Adrenal gland (tissue), 12 donors: ENCODE measurements around the gene RPS6KA1. TPM values are rescaled to one million over a fixed set of nuclear protein-coding genes. Genes with fewer than 3 reads are reported as not detected.

ENCODE experiments used
- DNase-seq, 7 donors: peaks; one replicate each; pipeline ENCODE4 v3.0.0-alpha.2; 2019 to 2020
- H3K27ac ChIP-seq, 5 donors: fragments of 200-600 bp; sonication (generic) in 4 of 5; 1 replicate in 3 of 5; 2 replicates in 2 of 5; pipeline versions ENCODE4 v1.5.1 to v1.8.0; 2016 to 2020; ENCODE audit warnings: mild to moderate bottlenecking in 1 of 5
- H3K27me3 ChIP-seq: fragments of 200-600 bp; 2 replicates; pipeline ENCODE4 v1.8.0; 2021
- H3K36me3 ChIP-seq, 2 donors: fragments of 200-600 bp; replicated peaks in 1 of 2; 1 replicate in 1 of 2; 2 replicates in 1 of 2; pipeline versions ENCODE4 v1.5.1 to v1.8.0; 2018 to 2022
- H3K4me1 ChIP-seq, 2 donors: fragments of 200-600 bp; replicated peaks in 1 of 2; 1 replicate in 1 of 2; 2 replicates in 1 of 2; pipeline versions ENCODE4 v1.5.1 to v1.8.0; 2018 to 2021
- H3K4me3 ChIP-seq, 4 donors: fragments of 200-600 bp; sonication (generic) in 3 of 4; one replicate each; pipeline ENCODE4 v1.5.1; 2016 to 2018
- H3K9me3 ChIP-seq, 3 donors: fragments of 200-600 bp; sonication (generic) in 1 of 3; replicated peaks in 1 of 3; 1 replicate in 2 of 3; 2 replicates in 1 of 3; pipeline versions ENCODE4 v1.5.1 to v1.8.0; 2016 to 2021
- POLR2A ChIP-seq, 2 donors: fragments of 450-650 bp; IDR thresholded peaks; one replicate each; pipeline ENCODE4 v1.6.1; 2017; ENCODE audit warnings: antibody characterized with exemption in 2 of 2, mild to moderate bottlenecking in 2 of 2, moderate library complexity in 1 of 2
- WGBS, 4 donors: extraction: QIAGEN DNeasy Blood & Tissue Kit in 2 of 4; methylation state at CpG; one replicate each; pipeline versions ENCODE4 v1.1.5 to v1.1.7; 2013 to 2017; 5-methylcytosine and 5-hydroxymethylcytosine counted together
- intact Hi-C, 2 donors: fragments of 100-400 bp; cut with DNase I; formaldehyde crosslinking; loops; one replicate each; pipeline versions ENCODE4 v1.14.1 to v1.15.0; 2022 to 2023
- polyA plus RNA-seq, 3 donors: library from polyadenylated mRNA; stranded (reverse); fragments of 200-250 nt in 2 of 3; fragments of 350-450 nt in 1 of 3; fragmentation: Illumina TruSeq in 1 of 3; extraction: RNeasy Lipid Tissue Mini Kit (QIAGEN cat#74804) in 1 of 3; gene quantifications; one replicate each; pipeline ENCODE4 v1.2.3, GENCODE V29; 2013 to 2014
- total RNA-seq, 9 donors: library from RNA; depleted of rRNA in 4 of 9; stranded (reverse); fragments of >200 nt in 4 of 9; fragments of 120-200 nt in 1 of 9; fragmentation: NEBNext Ultra II Directional in 1 of 9; extraction: Animal tissue kit (Norgen Biotek cat#: 25700) in 1 of 9; gene quantifications; one replicate each; pipeline versions ENCODE4 v1.1.0 to v1.2.4, GENCODE V29; 2013 to 2023
- TF ChIP-seq, protein P1 (sequence below), 6 experiments: fragments of 450-650 bp in 4 of 6; fragments of 200-600 bp in 2 of 6; sonication (generic) in 1 of 6; IDR thresholded peaks; 1 replicate in 5 of 6; 2 replicates in 1 of 6; pipeline versions ENCODE4 v1.5.1 to v1.8.0; 2016 to 2021; ENCODE audit warnings: antibody characterized with exemption in 6 of 6, mild to moderate bottlenecking in 2 of 6, moderate library complexity in 1 of 6
- donor health status: healthy with polysubstance abuse.
- donor health status: Bipolar disorder and iron deficiency.
- donor health status: DM: yes; HTN: yes; CAD: no.
- donor health status: DM: no; HTN: no; CAD: no.
- donor health status: DM: no; HTN: no; CAD: no.
- donor health status: DM: yes; HTN: yes; CAD: no.

The RPS6KA1 gene
- total and polyA plus RNA-seq, 12 donors = 17.1 to 51.5 (median 40.1) TPM

DNA sequence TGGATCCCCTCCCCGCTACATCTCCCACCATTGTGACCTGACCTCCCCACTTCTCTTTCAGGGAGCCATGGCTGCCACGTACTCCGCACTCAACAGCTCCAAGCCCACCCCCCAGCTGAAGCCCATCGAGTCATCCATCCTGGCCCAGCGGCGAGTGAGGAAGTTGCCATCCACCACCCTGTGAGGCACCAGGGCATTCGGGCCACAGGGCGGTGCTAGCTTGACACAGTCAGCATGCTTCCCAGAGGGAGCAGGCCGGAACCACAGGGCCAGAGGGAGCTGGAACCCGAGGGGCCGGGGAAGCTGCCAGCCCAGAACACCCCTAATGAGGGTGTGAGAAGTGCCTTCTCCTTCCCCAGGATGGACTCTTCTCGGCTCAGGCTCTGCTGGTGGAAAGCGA, 44.5 kb downstream of the RPS6KA1 start:
- Histone ChIP-seq H3K27me3 (no peaks in the 10 kb centered on the region), H3K36me3 (peaks cover 0 to 18% of the 10 kb centered on the region in 2 donors), H3K4me1 (peaks cover 5 to 11% of the 10 kb centered on the region in 2 donors), H3K27ac (peak overlapping the region in 1 of 5 donors; percentile 19), H3K4me3 (no peak overlapping the region), H3K9me3 (no peaks in the 10 kb centered on the region)
- 81 to 92% (median 84%) methylated on average over 11 to 13 of the region's 13 CpGs for WGBS, 4 donors
- no peak for DNase-seq
- TF ChIP-seq POLR2A (IDR thresholded peaks at IDR 0.05) = no peak
- TF ChIP-seq, protein P1, sequence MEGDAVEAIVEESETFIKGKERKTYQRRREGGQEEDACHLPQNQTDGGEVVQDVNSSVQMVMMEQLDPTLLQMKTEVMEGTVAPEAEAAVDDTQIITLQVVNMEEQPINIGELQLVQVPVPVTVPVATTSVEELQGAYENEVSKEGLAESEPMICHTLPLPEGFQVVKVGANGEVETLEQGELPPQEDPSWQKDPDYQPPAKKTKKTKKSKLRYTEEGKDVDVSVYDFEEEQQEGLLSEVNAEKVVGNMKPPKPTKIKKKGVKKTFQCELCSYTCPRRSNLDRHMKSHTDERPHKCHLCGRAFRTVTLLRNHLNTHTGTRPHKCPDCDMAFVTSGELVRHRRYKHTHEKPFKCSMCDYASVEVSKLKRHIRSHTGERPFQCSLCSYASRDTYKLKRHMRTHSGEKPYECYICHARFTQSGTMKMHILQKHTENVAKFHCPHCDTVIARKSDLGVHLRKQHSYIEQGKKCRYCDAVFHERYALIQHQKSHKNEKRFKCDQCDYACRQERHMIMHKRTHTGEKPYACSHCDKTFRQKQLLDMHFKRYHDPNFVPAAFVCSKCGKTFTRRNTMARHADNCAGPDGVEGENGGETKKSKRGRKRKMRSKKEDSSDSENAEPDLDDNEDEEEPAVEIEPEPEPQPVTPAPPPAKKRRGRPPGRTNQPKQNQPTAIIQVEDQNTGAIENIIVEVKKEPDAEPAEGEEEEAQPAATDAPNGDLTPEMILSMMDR (IDR thresholded peaks at IDR 0.05) = no peak
- intact Hi-C loops = no loop called here

DNA sequence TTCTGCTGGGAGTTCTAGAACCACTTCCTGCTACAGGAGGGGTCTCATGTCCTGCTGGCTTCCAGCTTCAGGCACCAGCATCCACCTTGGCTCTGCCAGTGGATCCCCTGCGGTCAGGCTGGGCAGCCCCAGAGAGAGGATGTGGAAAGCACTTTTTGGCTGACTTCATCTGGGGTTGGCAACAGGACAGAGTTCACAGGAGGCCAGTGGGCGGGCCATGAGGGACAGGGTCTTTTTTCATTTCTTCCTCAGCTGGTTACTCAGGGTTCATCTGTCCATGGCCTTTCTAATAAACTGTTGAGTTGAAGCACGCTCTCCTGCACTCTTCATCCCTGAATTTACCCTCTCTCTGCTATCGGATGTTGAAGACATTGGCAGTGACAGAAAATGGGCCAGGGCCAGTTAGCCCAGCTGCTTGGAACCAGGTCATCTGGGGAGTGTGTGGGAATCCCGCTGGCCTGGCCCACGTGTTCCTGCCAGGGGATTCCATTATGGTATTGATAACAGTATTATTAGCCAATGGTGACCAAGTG, 45.2 kb downstream of the RPS6KA1 start:
- no peaks in the 10 kb centered on the region for H3K9me3 ChIP-seq
- peak; percentile 63 to 89 (median 77) for DNase-seq
- H3K27me3 ChIP-seq = no peaks in the 10 kb centered on the region
- TF ChIP-seq, protein P1 (IDR thresholded peaks at IDR 0.05) = no peak
- TF ChIP-seq POLR2A (IDR thresholded peaks at IDR 0.05) = no peak
- intact Hi-C loops = no loop called here
- 20 to 33% (median 23%) methylated on average over 5 to 6 of the region's 6 CpGs for WGBS, 4 donors
- H3K36me3 ChIP-seq = peaks cover 0 to 18% of the 10 kb centered on the region in 2 donors
- H3K27ac ChIP-seq = peak overlapping the region in 3 of 5 donors; percentile 8 to 26 (median 19)
- H3K4me3 ChIP-seq = no peak overlapping the region
- H3K4me1 ChIP-seq = peaks cover 5 to 11% of the 10 kb centered on the region in 2 donors

DNA sequence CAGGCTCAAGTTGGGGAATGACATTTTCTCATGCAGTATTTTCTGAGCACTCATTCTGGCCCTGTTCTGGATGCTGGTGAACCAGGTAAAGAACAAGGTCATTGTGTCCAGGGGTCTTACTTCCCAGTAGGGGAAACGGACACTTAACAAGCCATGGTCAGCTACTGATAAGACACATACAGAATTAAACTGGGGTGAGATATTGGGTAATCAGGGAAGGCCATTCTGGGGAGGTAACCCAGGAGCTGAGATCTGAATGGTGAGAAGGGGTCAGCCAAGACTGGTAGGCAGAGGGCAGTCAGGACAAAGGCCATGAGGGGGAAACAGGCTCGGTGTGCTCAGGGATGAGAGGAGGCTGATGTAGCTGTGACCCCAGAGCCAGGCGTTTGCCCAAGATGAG, 45.8 kb downstream of the RPS6KA1 start:
- peaks cover 0 to 18% of the 10 kb centered on the region in 2 donors for H3K36me3 ChIP-seq
- peak overlapping the region in 2 of 5 donors; percentile 19 to 26 for H3K27ac ChIP-seq
- no peaks in the 10 kb centered on the region for H3K27me3 ChIP-seq
- no peak for TF ChIP-seq POLR2A (IDR thresholded peaks at IDR 0.05)
- TF ChIP-seq, protein P1 (IDR thresholded peaks at IDR 0.05) = no peak
- H3K4me1 ChIP-seq = peaks cover 5 to 11% of the 10 kb centered on the region in 2 donors
- H3K4me3 ChIP-seq = no peak overlapping the region
- 63 to 82% (median 70%) methylated on average over 3 of the region's 3 CpGs for WGBS, 4 donors
- DNase-seq = no peak
- intact Hi-C loops = no loop called here
- no peaks in the 10 kb centered on the region for H3K9me3 ChIP-seq

DNA sequence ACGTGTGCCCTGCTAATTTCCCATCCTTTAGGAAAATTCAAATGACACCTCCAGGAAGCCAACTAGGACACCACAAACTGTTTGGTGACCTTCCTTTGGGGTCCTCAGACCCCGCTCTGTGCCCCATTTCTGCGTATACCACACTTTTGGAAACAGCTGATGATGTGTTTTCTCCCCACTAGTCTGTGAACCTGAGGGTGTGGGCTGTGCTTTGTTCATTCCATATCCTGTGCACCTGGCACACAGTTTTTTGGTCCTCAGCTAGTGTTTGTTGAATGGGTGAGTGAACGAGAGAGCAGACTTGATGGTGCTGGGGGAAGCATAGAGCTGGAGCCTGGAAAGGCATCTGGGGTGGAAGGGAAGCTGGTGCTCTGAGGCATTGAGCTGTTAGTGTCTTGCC, 48.6 kb downstream of the RPS6KA1 start:
- no peak for DNase-seq
- Histone ChIP-seq H3K27ac (no peak overlapping the region), H3K4me3 (no peak overlapping the region), H3K9me3 (no peaks in the 10 kb centered on the region), H3K36me3 (peaks cover 0 to under 1% of the 10 kb centered on the region in 2 donors), H3K27me3 (no peaks in the 10 kb centered on the region), H3K4me1 (peaks cover 5 to 11% of the 10 kb centered on the region in 2 donors)
- WGBS, 4 donors = 69 to 85% (median 74%) methylated on average over 4 of the region's 4 CpGs
- no peak for TF ChIP-seq POLR2A (IDR thresholded peaks at IDR 0.05)
- TF ChIP-seq, protein P1 (IDR thresholded peaks at IDR 0.05) = no peak
- intact Hi-C loops = no loop called here
